Dedifferentiated amniotic fluid mesenchymal stem cell (primary cell): ENCODE data around the gene HOXC5.
"Not testable (repeated sequence)": the region's sequence is repeated elsewhere in the genome, so short reads cannot be mapped to it uniquely, and the experiment has no call there.

Experiments
- DNase-seq: peaks from one replicate; pipeline ENCODE4 v3.0.0-alpha.2; 2016; ENCODE audit errors: extremely low spot score

HOXC5 gene

DNA sequence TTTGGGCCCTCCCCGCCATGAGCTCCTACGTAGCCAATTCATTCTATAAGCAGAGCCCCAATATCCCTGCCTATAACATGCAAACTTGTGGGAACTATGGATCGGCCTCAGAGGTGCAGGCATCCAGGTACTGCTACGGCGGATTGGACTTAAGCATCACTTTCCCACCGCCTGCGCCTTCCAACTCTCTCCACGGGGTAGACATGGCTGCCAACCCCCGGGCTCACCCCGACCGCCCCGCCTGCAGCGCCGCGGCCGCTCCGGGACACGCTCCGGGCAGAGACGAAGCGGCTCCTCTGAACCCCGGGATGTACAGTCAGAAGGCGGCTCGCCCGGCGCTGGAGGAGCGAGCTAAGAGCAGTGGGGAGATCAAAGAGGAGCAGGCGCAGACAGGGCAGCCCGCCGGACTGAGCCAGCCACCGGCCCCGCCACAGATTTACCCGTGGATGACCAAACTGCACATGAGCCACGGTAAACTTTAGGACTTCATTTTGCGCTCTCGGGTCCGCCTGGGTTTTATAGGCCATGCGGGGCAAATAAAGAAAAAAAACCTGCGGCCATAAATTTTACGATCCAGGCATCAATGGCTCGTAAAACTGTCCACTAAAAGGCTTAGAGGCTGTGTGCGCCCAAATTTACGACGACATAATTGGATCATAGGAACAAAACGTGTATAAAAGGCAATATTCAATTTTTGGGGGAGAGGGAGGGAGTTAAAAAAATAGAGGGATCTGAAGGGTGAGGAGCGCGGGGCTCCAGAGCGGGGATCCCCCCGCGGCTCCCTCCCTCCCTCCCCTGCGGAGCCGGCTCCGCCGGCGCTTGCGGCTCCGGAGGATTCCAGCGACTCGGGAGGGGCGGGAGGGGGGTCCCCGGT is 493 bp downstream of the HOXC5 start:
- DNase-seq: no peak

DNA sequence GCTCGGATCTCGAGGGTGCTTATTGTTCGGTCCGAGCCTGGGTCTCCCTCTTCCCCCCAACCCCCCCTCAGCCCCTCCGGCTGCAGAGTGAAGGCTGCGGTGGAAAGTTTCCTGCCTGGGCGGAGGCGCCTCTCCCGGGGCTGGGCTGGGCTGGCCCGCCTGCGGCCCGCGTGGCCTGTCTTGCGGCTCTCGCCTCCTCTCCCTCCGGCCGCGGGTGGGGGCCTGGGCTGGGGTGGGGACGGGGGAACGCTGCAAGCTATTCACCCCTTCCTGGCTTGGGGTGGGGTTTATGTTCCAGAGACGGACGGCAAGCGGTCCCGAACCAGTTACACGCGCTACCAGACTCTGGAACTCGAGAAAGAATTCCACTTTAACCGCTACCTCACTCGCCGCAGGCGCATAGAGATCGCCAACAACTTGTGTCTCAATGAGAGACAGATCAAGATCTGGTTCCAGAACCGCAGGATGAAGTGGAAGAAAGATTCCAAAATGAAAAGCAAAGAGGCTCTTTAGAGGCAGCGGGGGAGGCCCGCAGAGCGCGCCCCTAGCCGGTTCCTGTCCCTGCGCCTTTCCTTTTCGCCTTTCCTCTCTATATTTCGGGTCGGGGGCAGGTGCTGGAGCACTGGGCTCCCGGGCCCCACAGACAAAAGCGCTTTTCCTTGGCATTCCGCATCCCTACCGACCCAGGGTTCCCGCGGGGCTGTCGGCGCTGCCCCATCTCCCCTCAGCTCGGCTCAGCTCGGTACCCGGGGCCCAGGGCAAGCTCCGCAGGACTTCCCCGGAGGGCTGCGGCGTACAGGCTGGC is 1.3 kb downstream of the HOXC5 start:
- no peak for DNase-seq

DNA sequence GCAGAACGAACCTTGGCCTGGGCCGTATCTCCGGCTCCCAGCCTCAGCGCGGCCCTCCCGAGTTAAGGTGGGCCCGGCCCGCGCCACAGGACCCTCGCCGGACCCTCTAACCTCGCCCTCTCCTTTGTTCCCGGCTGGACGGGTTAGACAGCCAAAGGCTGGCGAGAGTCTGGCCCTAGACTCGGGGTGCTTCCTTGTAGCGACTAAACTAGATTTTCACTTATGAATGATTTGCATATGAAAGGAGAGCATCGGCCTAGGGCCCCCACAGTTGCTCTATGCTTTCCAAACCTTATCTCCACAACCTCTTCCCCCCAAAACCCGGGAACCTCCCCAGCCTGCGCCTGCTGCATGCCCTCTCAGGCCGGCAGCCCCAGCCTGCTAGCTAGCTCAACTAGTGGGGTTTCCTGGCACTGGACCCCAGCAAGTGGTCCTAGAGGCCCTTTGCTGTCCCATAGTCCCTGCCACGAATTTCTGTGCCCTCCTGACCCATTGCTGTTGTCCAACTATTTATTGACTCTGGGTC is 2.0 kb downstream of the HOXC5 start:
- no peak for DNase-seq

DNA sequence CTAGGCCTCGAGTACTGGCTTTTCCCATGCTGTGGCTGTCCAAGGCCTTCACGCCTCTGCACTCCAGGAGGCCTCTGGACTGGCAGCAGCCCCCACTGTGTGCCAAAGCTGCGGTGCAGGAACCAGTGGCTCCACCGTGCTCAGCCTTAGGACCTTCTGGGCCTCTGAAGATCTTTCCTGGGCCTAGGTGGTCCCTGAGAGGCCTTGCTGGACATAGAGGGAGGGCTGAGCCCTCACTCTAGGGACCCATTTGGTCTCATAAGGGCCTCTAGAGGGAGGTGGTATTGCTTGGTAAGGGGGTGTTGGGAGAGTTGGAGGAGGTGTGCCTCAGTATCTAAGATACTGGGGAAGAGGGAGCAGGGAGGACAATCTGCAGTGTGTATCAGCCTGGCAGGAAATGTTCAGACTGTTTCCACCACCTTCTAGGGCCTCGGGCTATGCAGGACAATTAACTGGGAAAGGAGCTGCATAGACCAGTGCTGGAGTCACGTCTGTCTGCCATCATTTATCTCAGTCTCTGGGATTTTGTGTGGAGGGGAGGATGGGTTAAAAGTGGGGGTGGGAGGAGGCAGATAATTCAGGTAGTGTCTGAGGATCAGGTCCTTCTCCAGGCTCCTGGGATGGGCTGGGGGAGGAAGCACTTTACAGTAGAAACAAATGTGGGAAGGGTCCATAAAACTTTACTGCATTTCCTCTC is 2.9 kb downstream of the HOXC5 start:
- no peak for DNase-seq

DNA sequence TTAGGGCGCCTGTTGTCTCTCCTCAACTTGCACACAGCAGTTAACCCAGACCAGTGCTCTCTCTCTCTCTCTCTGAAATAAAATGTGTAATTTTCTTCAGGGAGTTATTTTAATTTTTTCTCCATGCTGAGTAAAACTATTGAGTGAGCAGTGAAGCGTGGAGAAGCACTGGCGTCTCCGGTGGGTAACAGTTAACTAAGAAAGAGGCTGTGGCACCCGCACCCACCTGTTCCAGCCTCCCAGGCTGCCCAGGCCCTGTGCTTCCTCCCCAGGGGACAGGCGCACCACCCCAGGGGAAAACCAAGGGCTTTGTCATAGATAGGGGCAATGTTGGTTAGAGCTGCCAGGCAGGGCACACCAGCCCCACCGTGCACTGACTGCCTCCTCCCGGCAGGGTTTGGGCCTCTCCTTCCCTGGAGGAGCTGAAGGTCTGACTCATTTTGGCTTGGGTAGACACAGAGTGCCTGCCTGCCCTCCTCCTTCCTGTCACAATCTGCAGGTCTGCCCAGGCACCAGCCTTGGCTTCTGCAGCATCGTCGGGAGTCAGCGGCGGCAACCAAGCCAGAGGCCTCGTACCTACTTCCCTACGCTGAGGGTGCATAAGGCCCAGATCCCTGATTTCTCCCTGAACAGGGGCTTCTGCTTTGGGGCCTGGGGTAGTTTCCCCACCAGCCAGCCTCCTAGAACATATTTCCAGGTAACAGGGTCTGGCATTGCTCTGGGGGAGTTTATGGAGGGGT is 3.9 kb downstream of the HOXC5 start:
- DNase-seq: no peak

DNA sequence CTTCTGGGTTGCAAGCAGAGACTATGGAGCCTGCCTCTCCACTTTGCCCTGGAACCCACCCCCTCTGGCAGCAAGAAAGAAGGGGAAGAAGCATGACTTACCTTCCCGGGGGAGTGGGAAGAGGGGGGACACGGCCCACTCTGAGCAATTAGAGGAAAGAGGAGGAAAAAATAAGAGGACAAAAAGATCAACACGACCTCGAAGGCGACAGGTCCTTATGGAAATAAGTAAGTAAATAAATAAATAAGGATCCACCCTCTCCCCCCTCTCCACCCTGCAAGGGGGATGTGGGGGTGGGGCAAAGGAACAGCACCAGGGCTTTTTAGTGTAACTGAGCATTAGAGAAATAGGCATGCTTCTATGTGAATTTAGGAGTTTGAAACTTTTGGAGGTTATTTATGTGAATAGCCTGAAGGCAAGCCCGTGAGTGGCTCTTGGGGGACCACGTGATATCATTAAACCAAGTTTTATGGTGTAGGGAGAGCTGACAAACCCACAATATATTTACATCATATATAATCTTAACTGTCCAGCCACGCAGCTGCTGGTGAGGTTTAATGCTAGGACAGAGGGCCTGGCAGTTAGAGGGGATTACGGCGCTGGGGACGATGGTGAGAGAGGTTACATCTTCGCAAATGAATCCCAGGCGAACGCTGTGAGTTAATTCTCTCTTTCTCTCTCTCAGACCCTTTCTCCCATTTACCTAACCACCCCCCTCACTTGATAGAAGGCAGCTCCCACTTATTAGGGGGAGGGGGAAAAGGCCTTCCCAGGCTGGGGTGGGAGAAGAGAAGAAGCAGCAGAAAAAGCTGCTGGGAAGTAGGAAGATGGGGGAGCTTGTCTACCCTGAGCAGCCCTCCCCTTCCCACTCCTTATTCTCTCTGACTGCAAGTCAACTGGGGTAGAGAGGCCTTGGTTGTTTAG is 4.8 kb downstream of the HOXC5 start:
- no peak for DNase-seq

DNA sequence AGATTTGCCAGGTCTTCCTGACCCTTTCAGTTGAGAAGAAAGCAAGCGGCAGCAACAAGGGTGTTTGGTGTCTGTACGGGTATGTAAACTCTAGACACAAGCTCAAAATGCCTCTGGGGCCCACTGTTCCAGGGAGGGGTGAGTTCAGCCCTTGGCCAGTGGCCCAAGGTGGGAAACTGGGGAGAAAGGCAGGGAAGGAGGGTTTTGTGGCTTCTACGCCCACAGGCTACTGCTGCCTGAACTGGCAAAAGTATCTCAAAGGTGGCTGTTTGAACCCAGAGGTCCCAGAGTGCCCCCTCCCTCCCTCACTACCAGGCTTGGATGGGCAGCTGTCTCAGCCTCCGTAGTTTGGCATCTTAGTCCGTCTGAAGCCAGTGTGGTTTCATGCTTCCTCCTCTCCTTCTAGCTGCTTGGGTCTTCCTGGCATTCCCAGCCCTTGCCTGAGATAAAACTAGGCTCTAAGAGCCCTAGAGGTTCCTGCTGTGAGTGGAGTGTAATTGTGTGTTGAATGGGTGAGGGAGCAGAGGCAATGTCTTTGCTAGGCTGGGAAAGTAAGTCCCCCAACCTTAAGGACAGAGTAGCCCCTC is 5.5 kb downstream of the HOXC5 start:
- no peak for DNase-seq

DNA sequence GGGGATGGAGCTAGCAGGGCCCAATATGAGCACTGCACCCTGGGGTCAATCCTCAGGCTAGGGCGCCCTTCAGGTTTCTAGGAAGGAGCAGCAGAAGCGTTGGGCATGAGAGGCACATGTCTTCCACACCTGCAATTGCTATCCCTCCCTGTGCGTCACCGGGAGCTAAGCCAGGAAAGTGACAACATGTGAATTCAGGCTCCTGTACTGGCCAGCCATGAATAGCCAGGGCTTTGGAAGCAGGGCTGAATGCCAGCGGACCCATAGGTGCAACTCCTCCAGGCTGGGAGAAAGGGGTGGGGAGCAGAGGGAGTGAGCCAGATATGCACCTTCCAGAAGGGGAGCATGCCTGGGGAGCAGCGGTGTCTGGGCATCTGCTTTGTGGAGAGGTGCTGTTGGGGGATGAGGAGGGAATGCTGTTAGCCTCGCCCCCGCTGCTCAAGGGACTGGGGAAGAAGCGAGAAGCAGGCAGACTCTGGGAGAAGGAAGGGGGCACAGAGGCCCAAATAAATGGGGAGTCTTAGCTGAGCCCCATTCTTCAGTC is 6.1 kb downstream of the HOXC5 start:
- no peak for DNase-seq

DNA sequence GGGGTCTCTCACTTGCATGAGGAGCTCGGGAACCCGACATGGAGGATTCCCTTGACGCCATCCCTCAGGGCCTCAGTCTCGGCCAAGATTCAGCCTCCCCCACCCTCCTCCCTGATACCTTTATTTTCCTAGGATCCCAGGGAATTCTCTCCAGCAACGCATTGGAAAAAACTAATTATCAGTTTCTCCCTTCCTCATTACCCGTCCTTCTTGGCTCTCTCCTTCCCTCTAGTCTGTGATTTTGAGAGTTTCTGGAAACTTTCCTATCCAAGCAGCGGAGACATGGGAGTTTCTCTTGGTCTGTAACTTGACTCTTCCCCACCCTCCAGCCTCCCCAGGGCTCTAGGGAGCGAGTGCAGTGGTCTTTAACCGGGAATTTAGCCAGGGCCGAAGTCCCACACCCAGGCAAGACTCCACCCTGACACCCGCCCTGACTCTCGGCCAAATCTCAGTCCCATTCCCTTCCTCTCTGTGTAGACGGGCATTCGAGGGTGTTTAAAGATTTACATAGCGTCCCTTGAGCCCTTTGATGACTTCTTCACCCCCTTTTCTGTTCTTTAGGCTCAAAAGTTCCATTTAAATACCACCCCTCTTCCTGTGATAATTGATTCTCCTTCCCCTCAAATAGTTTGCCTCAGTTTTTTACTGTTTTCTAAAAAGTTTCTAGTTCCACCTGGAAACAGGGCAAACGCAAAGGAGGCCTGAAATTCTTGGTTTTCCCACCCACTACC is 6.7 kb downstream of the HOXC5 start:
- DNase-seq: no peak

DNA sequence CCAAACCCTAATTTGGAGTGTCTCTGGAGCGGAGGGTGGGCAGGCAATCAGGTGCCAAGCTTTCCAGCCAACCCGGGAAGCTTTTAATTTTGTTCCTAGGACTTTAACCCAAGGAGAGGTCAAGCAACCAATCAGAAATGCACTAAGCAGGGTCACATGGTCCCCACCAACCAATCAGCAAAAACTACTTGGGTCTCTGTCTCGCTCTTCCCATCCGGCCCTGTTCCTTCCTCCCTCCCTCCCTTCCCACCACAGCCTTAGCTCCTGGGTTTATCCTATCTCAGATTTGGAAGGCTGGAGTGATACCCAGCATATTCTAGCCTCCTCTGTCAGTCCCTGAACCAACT is 7.3 kb downstream of the HOXC5 start:
- no peak for DNase-seq

DNA sequence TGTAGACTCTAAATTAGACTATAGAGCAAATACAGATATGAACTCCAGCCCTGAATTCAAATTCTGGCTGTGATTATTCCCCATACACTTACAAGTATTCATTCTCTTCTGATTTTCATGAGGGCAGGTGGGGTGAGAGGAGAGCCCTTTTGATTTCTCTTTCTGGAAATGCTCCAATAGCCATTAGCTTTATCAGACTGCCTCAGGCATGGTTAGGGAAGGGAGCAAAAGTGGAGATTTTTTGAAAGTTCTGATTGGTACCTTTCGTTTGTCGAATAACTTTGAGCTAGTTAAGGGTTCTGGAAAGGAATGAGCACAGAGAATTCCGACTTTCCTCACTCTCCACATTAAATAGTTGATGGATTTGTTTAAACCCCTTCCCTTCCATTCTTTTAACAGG is 7.8 kb downstream of the HOXC5 start:
- DNase-seq: no peak

DNA sequence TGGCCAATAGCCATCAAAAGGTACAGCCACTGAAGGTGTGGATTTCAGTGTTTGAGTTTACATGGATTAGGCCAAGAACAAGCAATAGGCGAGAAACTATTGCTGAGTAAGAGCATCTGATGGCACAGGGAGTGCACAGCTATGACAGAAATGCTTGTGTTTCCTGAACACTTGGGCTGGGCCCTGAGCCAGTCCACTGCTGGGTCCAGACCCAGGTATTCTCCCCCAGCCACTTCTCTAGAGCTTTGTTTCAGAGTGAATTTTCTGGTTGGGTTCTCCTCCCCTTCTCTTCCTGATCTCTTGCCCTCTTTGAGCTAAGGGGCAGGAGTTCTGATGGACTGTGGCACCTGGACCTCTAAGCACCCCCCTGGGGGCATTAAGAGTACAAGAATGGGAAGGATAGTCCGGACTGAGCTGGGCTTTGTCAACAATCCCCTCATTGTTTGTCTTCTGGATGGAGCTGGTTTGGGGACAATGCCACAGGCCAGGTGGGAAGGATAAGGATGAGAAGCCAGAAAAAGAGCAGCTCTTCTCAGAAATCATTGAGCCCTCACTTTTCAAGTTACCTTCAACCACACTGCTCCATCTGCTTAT is 8.3 kb downstream of the HOXC5 start:
- DNase-seq: no peak

DNA sequence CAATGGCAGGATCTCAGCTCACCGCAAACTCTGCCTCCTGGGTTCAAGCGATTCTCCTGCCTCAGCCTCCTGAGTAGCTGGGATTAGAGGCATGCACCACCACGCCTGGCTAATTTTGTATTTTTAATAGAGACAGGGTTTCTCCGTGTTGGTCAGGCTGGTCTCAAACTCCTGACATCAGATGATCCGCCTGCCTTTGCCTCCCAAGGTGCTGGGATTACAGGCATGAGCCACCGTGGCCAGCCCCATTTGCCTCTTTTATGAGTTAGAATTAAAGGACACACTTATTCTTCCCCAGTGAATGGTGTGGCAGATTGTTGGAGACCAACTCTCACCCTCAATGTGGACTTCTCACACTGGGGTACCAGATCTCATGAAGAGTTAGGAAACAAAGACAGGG is 9.2 kb downstream of the HOXC5 start:
- not testable (repeated sequence) for DNase-seq

DNA sequence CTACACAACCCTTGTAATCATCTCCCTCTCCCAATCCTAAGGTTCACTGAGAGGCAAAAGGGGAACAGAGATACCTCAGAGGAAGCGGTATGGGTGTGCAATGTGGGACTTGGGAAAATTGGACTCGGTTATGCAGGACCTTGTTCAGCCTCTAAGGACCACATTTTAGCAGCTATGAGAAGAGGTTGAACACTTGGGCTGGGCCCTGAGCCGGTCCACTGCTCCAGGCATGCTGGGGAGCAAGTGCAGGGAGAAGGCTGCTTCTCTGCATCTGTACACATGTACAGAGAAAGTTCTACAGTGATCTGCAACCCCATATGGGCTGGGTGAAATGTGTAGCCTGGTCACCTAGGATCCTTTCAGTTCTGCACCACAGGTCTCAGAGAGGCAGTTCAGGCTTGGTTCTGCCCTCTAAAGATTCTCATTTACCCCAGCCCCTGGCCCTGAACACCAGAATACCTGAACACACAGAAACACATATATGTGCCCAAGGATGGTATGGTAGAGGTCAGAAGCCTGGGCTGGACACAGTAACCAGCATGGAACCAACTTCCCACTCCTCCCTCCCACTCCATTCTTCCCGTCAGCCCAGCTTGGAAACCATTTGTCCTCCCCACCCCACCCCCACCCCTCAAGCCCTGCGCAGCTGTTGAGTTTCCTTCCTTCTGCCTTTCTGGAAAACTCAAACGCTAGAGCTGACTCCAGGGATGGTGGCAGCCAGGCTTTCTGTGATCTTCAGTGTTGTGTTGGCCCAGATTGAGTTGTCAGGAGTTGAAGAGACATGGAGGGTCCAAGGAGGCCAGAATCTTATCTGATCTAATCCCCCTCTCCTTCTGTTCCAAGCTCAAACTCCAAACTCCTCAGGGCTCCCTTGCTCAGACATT is 10.4 kb downstream of the HOXC5 start:
- DNase-seq: no peak

DNA sequence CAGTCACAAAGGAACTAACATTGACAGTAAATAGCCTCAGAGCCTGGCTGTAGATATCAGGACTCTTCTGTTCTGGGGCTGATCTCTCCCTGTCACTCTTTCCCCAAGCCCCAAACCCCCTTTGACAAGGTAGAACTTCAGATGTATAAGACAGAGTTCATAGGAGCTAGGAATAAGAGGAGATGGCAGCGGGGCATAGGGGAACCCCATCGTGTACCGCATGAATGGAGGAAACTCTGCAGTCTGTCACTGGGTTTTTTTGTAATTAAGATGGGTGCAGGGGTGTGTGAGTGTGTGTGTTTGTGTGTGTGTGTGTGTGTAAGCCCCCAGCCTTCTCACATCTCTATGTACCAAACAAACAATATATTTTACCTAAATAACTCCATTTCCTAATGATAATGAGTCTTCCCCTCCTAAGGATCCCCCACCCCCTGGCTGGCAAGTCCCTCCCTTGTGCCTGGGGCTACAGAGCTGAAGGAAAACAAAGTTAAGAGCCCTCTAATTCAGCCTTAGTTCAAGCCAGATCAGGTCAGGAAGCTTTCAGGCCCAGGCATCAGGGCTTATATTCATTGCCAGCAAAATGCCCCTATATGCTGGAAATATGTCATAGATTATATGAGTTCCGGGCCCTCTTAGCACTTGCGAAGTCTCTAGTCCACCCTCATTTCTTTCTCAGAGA is 11.7 kb downstream of the HOXC5 start:
- DNase-seq: no peak

DNA sequence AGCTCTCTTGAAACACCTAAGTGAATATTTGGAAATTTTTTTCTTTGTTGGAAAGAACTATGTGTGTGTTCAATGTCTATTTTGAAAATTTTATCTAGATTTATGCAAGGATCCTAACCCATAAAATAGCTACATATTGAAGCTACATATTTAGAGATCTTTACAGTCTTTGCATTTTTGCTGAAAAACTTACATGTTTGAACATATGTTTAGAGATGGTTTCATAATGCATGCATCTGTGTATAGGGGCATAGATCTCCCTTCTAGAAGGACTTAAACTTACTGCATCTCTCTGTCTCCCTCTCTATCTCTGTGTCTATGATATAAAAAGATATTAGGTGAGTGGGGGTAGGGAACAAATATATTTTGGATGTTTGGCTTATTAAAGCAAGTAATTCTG is 12.6 kb downstream of the HOXC5 start:
- DNase-seq: no peak

DNA sequence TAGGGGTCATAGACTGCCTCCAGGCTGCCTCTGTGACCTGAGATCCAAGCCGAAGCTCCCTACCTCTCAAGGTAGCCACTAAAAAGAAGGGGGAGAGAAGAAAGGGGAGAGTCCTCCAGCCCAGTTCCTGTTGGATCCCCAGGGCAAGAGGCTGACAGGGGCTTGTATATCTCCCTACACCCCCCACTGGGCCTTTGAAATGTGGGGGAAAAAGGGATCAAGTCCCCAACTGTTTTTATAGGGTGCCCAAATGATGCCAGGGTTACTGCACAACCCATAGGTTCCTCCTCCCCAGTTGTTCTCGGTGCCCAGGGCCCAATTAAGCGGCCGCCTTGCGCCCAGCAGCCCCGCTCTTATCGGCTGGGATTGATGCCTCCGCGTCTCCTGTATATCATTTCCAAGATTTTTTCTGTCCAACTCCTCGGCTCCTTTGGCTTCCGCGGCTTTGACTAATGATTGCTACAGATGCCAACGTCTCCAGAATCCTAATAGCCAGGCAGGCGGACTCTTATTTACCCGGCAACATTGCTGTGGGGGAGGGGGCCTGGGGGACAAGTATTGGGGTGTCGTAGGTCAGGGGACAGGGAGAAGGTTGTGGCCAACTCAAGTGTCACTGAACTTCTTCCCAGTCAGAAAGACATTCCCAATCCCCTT is 13.1 kb downstream of the HOXC5 start:
- DNase-seq: no peak
